Central memory CD4-positive, alpha-beta T cell (primary cell): ENCODE measurements around the gene ACVR1.
"Not testable (repeated sequence)": the region's sequence is repeated elsewhere in the genome, so short reads cannot be mapped to it uniquely, and the experiment has no call there.

Source experiments
- DNase-seq: peaks from one replicate; pipeline ENCODE4 v3.0.0; 2022

Gene ACVR1

DNA sequence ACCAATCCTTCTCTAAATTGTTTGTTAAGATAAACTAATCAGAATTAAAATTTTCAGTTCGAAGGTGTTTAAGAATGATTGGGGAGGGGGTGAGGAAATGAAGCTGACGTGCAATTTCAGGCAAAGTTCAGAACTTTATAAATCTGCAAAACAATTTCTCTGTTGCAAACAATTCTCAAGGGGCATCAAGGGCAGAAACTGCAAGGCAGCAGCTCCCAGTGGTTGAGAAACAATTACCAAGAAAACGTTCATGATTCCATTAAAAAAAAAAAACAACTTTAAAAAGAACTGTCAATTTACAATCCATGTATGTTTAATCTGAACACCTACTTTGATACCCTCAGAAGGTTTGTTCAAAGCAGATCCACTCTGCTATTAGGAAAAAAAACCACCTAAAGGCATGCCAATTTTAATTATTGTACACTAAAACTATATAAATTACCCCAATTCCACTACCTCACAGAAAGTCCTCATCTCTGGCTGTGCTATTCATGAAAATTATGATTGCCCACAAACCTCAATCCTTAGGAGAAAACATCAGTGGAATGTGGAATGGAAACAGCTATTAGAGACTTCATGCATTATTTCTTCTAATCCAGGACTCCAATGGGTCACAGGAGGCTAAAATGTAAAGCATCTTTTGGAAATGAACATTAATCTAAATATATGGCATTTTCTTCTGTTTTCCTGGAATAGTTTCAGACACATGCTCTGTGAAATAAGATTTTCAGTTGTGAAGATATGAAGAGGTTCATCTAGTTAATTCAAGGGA lies 127.6 kb downstream of the ACVR1 start:
- DNase-seq: no peak

DNA sequence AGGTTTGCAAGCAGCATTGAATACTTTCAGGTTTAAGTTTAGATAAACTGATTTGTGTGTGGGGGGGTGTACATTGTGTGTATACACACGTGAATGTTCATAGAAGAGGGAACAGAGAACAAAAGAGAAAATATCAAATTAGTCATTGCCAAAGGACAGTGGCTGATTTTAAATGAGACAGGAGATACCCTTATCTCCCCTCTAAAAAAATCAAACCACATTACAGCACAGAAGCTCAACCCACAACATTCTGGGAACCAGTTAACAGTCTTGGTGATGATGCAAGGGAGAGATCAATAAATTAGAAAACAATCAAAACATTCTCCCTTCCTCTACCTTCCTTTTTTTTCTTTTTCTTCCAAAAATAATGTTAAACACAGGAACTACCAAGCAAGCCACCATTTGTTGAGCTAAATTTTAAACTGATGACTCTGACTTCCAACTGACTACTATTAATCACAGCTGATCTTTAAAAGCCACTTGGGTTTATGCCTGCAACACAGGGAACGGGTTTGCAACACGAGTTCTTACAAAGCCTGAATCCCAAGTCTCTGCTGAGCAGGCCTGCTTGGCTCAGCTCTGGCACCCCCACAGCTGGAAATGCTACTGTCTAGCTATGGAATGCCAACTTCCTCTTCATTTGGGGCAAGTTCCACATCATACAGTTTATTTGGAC lies 128.3 kb downstream of the ACVR1 start:
- no peak for DNase-seq

DNA sequence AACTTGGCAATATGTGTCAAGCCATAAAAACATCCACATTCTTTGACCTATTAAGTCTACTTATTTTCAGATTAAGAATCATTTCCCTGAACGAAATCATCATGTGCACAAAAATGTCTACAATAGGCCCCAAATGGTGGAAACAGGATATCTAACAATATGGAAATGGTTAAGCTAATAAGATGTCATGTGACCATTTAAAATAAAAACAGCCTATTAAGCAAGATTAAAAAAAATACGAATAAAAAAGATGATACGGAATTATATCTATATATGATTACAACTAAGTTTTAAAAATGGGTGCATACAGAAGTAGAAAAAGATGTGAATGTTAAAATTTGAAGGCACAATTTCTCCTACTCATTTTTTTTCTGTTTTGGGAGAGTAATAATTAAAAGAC lies 128.8 kb downstream of the ACVR1 start:
- no peak for DNase-seq

DNA sequence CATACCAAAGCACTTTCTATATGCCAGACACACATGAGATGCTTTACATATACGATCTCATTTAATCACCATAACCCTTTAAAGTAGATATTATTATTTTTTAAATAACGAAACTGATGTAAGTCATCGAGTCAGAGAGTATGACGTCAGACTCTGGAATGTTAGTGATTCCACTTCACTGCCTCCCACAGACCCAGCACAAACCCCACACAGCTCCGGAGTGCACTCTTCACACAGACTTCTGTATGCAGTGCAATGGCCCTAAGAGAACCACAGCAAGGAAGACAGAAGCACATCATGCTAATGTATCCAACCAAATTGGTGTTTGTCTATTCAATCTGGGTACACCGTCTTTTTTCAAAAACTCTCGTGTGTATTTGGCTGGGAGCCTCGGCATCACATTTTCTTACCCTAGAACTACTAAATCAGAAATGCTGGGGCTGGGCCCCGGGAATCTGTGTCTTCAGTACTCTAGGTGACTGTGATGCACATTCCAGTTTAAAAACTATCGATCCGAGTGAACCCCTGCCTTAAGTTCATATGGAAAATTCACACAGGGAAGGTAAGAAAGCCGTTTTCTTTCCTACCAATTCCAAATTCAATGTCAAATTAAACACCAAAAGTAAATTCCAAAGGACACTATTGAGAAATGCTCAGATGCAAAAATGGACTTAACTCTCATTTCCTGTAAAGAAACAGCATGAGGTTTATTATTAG lies 129.7 kb downstream of the ACVR1 start:
- DNase-seq: no peak

DNA sequence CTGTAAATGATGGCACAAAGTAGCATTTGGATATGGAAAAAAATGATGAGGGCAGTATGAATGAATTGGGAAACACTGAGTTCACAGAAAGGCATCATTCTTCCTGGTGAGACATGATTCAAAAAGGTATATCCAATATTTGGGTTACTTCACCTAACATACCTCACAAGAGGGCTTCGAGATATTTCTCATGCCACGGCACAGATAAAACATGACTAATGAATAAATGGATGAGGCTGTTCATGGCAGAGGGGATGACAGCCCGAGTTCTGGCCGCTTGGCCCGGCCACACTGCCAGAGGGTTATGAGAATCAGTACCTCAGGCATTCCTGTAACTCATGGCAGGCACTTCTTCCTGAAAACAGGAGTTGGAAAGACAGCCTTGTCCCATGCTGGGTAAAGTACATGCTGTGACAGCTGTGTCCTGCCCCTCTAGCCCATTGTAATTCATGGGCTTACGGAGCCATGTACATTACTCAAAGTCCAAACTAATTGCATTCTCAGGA lies 131.5 kb downstream of the ACVR1 start:
- DNase-seq: no peak

DNA sequence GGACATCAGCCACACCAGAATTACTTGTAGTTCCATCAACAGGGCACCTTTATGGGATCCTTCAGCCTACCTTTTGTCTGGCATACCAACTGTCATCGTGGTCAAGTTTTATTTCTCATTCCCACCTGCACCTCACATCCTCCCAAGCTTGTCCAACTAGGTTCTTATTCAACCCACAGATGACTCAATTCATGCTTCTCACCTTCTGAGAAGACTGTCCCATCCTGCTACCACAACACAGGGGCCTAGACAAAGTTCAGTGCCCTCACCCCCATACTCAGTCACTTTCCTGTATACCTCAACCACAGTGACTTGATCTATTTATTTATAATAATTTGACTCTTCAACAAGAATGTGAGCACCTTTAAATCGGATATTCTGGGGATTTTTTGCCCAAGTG lies 133.1 kb downstream of the ACVR1 start:
- no peak for DNase-seq

DNA sequence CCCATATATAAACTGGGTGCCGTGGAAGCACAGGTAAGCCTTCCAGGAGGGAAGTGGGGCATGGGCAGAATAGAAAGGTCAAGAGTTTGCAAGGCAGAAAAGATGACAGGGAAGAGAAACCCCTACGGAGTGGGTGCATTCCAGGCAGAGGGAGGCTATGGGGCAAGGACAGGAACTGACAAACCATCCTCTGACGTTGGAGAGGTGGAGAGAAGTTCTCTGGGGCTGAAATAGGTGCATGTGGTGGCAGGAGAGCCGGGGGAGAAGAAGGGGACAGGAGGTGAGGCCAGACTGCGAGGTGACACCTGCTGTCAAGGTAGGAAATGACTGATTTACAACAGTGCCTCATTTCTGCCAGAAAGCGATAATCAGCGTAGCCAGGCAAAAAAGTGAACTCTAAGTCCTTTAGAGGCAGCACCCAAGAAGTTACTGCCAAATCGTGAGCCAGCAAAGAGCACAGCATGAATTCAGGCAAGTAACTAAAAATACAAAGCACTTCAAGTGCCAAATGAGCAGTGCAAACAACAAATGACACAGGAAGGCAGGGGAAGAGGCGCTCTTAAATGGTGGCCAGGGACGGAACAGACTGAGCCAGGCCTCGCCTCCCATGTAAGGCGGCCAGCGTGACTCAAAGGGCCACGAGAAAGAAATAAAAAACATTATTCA lies 134.2 kb downstream of the ACVR1 start:
- no peak for DNase-seq

DNA sequence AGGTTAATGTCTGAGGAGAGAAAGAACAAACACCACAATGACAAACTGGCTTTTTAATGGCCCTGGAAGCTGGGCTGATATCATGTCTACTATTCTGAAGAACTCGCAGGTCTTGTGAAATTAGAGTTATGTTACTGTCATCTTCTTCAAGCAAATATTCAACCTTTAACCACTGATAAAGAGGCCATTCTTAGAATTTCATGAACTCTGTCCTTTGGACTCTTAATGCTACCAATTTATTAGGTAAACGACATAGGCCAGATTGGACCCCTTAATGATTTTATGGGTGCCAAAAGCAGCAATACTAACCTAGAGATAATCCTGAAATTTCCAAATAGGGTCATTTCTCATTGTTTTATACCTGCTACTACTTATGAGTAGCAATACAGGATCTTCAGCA lies 138.5 kb downstream of the ACVR1 start:
- DNase-seq: no peak

DNA sequence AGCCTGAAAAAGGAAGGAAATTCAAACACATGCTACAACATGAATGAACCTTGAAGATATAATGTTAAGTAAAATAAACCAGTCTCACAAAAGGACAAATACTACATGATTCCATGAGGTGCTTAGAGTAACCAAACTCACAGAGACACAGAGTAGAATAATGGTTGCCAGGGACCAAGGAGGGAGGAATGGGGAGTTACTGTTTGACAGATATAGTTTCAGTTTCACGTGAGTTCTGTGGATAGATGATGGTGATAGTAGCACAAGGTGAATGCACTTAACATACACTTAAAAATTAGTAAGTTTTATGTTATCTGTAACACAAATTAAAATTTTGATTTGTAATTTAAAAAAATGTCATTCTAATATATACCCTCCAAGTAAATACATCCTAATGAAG lies 140.6 kb downstream of the ACVR1 start:
- no peak for DNase-seq

DNA sequence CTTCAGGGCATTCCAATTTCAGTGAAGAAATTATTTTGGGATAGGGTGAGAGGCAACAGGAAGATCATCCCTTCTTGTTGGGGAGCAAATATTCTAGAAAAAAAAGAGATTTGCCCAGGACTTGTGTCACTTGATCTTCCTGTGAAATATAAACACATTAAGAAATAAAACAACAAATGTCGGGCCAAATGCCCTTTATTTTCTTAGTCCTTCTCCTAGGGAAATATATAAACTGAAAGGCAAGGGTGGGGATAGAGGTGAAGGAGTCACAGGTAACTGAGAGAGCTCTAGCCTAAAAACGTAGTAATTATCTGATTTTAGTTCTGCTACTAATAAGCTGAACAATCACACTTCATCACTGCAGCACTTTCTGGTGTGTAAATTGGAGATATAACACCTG lies 142.9 kb downstream of the ACVR1 start:
- no peak for DNase-seq

DNA sequence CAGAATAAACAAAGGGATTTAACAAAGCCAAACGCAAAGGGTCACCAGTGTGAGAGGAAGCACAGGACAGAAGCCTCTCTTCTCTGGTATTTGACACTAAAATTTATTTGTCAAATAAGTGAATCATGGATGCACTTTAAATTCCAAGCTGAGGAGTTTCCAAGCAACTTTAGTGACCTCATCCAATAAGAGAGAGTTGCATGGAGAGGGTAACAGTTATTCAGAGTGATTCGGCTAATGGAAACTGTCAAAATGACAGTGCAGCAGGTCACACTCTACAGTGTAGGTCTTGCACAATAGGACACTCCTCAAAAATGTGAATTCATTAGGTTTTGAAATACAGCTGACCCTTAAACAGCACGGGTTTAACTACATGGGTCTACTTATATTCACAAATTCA lies 143.5 kb downstream of the ACVR1 start:
- DNase-seq: no peak

DNA sequence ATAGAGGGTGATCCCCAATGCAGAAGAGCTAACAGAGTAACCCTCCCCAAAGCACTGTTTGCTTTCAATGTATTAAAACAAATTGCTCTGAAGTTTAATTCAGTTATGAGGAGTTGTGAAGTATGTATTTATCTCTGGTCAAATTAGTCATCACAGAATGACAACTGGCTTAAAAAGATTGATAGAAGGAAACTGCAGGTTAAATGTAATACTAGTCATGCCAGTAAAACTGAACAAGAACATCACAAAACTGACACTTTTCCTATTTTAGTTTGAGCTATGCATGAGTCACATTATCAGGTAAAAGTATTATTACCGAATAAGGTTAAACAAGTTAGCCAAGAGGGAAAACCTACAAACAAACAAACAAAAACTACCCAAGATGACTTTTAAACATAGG lies 148.4 kb downstream of the ACVR1 start:
- no peak for DNase-seq

DNA sequence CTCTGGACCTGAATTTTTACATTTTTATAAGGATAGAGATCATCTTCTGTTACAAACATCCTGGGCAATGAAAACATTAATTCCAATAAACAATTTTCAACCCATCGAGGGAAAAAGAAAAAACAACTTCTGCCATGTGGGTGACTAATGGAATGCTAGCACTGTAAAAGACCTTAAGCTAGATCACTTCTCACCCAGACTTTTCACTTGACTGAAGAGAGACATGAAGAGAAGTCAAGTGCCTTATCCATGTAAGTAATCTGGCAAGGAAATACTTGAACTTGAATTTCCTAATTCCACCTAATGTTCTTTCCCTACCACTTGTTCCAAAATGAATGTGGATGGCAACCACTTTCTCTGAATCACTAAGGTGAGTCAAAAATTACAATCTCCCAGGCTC lies 149.2 kb downstream of the ACVR1 start:
- DNase-seq: no peak

DNA sequence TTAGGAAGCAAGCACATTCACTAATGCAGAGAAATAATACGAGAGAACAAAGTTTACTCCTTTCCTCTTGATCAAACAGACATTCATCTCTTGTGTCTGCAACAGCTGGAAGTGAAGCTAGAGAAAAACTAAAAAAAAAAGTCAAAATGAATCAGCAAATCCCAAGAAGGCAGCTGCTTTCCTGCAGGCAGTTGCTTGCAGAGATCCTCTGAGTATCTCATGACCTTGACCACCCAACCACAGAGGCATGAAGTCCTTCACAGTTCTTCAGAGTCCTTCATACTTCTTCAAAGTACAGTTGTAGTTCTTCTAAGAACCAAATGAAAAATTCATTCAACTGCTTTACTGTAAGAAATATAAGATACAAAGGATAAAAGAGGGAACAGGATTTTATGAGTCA lies 150.3 kb downstream of the ACVR1 start:
- no peak for DNase-seq

DNA sequence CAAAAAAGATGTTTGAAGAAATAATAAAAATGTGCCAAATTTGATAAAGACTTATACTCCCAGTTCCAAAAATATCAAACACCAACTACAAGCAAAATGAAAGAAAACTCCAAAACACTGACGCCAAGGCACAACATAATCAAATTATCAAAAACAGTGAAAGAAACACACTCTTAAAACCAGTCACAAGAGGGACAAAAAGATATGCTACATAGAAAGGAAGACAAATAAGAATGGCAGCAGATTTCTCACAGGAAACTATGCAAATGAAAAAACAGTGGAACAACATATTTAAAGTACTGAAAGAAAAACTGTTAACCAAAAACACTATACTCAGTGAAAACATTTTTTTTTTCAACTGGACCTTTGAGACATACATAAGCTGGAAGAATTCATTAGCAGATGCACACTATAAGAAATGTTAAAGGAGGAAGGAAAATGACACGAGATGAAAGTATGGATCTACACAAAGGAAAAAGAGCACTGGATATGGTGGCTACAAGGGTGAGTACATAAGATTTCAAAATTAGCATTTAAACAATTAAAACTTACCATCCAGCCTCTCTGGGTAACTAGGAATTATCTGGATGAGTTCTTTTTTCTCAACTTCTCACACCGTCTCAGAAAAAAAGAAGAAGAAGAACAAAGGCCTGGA lies 153.4 kb downstream of the ACVR1 start:
- no peak for DNase-seq

DNA sequence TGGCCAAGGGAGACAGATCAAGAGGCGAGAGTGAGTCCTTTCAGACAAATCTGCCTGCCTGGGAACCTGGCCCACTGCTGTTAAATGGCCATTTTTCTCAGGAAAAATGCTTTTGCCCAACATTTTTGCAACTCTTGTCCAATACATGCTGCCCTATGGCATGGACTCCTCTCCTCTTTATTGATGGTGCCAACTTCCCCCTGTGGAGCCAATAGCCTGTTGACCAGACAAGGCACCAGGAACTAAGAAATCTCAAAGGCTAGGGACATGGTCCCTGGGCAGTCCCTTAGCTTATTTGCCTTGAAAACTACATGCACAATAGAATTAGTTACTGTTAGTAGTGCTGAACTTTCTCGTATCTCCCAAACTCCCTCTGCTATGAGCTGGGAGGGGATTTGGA lies 155.6 kb downstream of the ACVR1 start:
- no peak for DNase-seq

DNA sequence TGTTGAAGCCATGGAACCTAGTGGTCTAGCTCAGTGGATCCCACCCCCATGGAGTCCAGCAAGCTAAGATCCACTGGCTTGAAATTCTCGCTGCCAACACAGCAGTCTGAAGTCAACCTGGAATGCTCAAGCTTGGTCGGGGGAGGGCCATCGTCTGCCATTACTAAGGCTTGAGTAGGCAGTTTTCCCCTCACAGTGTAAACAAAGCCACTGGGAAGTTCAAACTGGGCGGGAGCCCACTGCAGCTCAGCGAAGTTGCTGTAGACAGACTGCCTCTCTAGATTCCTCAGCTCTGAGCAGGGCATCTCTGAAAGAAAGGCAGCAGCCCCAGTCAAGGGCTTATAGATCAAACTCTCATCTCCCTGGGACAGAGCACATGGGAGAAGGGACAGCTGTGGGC lies 171.5 kb downstream of the ACVR1 start:
- DNase-seq: not testable (repeated sequence)

DNA sequence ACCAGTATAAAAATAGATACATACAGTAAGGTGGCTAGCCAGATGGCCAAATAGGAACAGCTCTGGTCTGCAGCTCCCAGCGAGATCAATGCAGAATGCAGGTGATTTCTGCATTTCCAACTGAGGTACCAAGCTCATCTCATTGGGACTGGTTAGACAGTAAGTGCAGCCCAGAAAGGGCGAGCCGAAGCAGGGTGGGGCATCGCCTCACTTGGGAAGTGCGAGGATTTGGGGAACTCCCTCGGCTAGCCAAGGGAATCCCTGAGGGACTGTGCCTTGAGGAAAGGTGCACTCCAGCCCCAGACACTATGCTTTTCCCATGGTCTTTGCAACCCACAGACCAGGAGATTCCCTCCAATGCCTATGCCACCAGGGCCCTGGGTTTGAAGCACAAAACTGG lies 172.0 kb downstream of the ACVR1 start:
- DNase-seq: not testable (repeated sequence)

DNA sequence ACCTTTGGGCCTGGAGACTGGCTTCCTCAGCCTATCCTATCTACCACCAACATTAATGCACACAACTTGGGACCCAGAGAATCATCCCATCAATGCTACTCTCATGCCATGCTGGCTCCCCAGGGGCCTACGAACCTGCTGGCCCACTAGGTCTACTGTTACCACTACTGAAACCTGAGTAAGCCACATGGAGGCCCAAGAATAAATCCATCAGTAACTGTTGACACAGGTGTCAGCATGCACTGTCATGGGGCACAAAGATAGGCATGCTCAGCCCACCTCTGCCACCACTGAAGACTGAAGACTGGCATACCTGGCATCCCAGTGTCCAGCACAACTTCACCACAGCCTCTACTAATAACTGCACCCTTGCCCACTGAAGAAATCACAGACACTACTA lies 176.3 kb downstream of the ACVR1 start:
- no peak for DNase-seq

DNA sequence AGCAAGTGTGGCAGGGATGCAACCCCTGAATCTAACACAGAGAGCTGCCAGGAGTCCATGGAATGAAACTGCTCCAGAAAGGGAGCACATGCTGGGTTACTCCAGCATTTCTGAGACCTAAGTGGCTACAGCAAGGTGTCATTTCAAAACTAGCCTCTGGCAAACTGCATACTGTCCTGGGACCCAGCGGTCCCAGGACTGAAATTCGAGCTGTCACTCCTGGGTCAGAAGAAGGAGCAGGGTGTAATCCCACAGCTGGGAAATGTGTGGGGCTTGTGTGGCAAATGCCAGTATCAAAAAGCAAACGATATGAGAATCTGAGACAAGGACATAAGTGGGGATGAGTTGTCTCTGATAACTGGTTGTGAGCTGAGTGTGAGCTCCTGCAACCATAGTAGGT lies 177.1 kb downstream of the ACVR1 start:
- DNase-seq: no peak

DNA sequence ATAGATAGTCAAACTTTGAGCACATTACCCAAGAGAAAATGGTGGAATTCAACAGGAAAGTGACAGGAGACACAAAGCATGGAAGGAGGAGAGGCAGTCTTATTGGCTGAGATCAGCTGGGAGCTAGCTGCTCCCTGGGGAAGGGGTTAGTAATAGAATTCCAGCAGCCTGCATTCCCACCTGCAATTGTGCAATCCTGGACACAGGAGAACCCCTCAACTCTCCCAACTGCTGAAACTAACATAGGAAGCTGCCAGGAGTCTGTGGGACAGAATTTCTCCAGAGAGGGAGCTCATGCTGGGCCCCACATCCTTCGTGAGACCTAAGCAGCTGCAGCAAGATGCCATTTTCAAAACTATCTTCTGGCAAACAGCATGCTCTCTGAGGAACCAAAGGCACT lies 177.7 kb downstream of the ACVR1 start:
- no peak for DNase-seq

DNA sequence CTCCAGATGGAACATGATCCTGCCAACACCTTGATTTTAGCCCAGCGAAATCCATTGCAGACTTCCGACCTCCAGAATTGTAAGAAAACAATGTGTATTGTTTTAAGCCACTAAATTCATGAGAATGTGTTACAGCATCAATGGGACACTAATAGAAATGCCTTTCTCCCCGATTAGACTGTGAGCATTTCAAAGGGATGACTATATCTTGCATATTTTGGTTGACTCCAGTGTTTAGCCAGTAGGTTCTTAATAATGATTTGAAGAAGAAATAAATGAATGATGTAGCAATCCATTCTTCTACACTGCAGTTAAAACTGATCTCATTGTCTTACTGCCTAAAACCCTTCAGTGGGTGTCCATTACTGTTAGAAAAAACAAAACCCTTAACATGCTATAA lies 180.1 kb downstream of the ACVR1 start:
- DNase-seq: no peak

DNA sequence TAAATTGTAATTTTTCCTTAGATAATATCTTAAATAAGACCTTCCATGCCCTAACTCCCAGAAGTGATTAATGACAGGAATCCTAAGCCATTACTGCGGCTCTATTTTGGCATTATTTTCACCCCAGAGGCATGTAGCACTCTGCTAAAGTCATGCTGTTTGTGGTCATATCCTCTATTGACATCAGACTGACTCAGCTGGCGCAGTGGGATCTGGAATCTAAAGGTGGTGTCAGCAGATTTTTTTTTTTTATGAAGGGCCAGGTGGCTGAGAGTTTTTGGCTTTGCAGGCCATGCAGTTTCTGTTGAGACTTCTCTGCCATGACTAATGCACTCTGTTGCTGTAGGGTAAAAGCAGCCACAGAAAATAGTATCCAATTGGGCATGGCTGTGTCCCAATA lies 183.4 kb downstream of the ACVR1 start:
- DNase-seq: no peak
